Stimulated activated CD8-positive, alpha-beta memory T cell treated with anti-CD3 and anti-CD28 coated beads, Interleukin-2, amount 100 ng/mL, for 48 hours (primary cell): Measurements from ENCODE around the gene GAS7.

Experiments used
- DNase-seq, 2 donors: peaks; one replicate each; pipeline ENCODE4 v3.0.0-alpha.2; 2020; ENCODE audit warnings: low read depth in 2 of 2

The GAS7 gene

GRCh38 chr17:9917131-9917530, 281.3 kb downstream of the GAS7 start:
- DNase-seq = no peak

DNA sequence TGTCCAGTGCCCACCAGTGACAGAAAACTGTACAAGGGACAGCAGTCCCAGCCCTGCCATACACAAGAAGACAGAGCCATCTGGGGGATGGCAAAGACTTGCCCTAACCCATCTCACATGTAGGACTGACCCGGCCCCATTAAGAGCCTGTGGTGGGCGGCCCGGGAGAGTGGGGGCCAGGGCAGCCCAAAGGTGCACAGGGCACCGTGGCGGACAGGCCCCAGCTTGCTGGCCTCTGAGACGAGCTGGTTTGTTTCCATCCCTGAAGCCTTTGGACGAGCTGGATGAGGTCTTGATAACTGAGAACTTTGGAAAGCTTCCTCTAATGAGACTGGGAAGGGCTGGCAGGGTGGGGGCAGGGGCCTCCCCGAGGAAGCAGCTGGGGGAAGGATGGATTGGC, 282.3 kb downstream of the GAS7 start:
- DNase-seq = no peak

DNA sequence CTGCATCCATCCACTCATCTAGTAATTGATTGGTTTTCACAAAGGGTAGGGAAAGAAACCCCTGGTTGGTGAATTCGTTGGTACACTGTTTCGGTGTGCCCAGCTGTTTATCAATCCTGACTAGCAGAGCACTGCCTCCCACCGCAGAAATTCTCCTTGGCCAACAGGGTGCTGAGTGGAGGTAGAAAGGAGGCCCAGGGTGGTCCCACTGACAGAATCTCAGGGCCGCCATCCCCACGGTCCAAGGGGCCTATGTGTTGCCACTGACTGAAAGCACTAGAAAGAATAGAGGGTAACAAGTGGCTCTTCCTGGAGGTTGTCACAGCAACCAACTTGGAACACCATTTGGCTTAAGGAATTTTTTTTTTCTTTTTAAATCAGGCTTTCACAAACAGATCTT, 284.9 kb downstream of the GAS7 start:
- DNase-seq = no peak

- DNase-seq = no peak
These were observed 286.0 kb downstream of the GAS7 start for GRCh38 chr17:9912121-9913099.

GRCh38 chr17:9911089-9911488, 287.3 kb downstream of the GAS7 start:
- no peak for DNase-seq

GRCh38 chr17:9908649-9909042, 289.8 kb downstream of the GAS7 start:
- DNase-seq = no peak

DNA sequence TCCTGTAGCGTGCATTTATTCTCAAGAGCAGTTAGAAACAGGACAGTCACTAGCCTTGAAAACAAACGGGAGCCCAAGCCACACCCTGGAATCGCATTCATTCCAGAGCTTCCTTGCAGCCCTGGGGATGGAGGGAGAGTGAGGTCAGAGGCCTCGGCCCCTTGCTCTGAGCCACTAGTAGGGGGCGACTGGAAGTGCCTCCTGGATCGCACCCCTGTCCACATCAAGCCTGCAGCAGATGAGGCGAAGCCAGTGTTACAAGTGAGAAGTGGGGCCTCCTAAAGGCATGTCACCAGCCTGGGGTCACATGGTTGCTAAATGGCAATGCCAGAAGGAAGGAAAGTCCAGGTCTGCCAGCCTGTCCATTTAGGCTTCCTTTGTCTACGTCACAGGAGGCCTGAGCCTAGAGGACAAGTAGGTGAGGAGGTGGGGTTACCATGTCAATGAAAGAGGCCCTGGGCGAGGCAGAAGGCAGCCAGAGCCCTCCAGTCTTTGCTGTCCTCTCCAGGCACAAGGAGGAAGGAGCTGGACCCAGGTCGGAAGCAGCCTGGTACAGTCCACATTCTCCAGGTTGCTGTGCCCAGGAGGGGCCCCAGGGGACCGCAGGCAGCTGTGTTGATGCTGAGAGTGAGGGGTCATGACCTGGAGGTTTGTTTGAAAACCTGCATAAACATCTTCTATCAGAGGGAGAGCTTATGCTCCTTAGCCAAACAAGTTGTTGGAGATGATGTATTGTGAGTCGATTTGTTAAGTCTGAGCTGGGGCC, 290.3 kb downstream of the GAS7 start:
- DNase-seq = no peak

GRCh38 chr17:9907131-9907530, 291.3 kb downstream of the GAS7 start:
- DNase-seq = no peak

- no peak for DNase-seq
These were observed 291.8 kb downstream of the GAS7 start for GRCh38 chr17:9906616-9907015.

- peak in 1 of 2 donors; percentile 5 for DNase-seq
These were observed 292.5 kb downstream of the GAS7 start for GRCh38 chr17:9905902-9906301.

DNA sequence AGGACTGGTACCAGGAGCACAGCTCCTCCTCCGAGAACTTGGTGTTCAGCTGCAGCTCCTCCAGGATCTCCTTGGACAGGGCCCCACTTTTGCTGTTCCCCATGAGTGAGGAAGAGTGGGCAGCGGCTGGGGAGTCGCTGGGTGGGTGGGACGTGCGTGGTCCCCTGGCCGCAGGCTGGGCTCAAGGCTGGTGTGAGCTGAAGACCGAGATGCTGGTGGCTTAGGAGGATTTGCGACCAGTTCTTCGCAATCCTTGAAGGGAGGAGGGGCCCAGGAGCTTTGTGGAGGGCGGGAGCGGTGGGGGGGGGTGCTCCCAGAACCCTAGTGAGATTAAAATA, 293.4 kb downstream of the GAS7 start, which contains the start of gene RCVRN:
RCVRN (minus strand) TSS at position 194 of the 338 bp plus-strand sequence; CDS start at position 103, 91 bp downstream.
- DNase-seq = no peak

- DNase-seq = no peak
These were observed 293.9 kb downstream of the GAS7 start for GRCh38 chr17:9904277-9905077.

DNA sequence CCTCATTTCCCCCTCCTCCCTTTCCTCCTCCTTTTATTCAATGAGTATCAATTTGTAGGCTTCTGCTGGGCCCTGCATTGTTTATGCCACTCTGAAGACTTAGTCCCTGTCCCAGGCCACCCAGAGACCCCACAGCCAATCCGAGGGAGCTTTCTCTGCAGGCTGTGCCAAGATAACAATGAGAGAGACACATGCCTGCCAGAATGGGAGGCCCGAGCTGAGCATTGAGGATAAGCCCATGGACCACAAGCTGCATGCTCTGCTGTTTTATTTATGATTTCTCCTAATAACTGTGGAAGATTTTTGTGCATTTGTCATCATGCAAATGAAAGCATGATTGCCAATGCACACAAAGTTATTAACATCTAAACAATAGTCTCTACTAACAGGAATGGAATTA, 296.3 kb downstream of the GAS7 start:
- DNase-seq = no peak

- no peak for DNase-seq
These were observed 297.6 kb downstream of the GAS7 start for GRCh38 chr17:9900784-9901183.

GRCh38 chr17:9900044-9900594, 298.3 kb downstream of the GAS7 start:
- no peak for DNase-seq

DNA sequence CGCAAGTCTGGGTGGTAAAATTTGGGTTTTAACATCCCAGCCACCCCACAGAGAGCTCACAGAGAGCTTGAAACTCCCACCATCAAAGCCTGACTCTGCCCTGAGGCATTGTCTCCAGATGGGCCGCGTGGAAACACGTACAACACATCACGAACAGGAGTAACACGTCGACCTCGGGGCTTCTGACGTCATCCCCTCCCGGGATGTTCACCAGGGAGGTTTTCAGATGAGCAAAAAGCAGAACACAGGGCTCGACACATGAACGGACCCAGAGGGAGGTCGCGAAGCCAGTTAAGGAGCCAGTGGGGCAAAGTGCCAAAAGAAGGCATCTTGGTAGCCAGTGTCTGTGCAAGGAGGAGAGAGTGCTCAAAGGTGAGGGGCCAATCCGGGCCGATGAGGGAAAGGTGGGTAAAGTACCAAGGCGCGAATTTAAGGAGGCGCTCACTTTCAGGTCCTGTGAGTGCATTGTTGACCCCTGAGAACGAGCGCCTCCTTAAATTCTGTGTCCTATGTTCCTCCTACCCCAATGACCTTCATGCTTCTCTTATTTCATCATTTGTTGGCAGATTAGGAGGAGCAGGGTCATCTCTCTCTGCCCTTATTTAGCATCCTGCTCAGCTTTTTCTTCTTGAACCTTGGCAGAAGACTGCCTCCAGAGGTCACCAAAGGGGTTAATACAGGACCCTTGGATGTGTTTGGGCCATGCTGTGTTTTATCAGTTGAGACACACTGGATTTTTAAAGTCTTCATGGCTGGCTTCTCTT, 298.9 kb downstream of the GAS7 start:
- no peak for DNase-seq

GRCh38 chr17:9898812-9899211, 299.6 kb downstream of the GAS7 start:
- DNase-seq = no peak

GRCh38 chr17:9897372-9897968, 300.9 kb downstream of the GAS7 start:
- no peak for DNase-seq

DNA sequence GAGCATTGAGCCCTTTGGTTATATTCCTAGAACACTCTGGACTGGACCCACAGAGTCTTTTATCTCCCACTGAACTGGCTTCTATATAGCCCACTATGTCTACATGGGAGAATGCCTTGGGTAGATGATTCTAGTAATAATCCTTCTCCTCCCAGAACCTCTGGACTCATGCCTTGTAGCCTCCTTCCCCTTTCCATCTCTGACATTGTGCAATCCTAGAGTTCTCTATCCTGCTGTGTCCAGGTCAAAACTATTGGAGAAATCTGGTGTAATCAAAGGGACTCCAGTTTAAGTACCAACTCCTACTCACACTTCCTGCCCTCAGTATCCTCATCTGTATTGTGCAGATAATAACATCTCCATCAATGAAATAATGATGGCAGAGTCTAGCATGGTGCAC, 302.5 kb downstream of the GAS7 start:
- DNase-seq = no peak

- DNase-seq = no peak
These were observed 304.2 kb downstream of the GAS7 start for GRCh38 chr17:9894231-9894630.
